Measurements from ENCODE around the gene SLC22A23.

The SLC22A23 gene

DNA sequence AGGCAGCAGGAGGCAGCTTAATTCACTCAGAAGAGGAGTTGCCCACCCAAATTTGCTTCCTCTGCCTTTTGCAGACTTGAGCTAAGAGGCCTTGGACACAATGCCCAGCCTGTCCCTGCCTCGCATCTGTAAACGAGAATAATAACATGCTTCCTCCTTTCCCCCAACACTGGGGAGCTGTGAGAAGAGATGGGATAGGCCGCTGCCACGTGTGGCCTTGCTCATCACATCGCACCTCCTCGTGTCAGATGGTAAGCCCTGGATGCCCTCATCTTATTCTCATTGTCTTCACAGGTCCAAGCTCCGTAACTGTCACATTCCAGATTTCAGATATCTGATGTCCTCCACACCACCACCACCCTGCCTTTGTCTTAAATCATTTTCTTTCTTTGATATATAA, 216.3 kb downstream of the SLC22A23 start:
- H3K4me3 ChIP-seq (ENCODE audit: low read length), result no peak overlapping the region
- TF ChIP-seq, protein P1, sequence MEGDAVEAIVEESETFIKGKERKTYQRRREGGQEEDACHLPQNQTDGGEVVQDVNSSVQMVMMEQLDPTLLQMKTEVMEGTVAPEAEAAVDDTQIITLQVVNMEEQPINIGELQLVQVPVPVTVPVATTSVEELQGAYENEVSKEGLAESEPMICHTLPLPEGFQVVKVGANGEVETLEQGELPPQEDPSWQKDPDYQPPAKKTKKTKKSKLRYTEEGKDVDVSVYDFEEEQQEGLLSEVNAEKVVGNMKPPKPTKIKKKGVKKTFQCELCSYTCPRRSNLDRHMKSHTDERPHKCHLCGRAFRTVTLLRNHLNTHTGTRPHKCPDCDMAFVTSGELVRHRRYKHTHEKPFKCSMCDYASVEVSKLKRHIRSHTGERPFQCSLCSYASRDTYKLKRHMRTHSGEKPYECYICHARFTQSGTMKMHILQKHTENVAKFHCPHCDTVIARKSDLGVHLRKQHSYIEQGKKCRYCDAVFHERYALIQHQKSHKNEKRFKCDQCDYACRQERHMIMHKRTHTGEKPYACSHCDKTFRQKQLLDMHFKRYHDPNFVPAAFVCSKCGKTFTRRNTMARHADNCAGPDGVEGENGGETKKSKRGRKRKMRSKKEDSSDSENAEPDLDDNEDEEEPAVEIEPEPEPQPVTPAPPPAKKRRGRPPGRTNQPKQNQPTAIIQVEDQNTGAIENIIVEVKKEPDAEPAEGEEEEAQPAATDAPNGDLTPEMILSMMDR (conservative IDR thresholded peaks at IDR 0.05; ENCODE audit: low read depth, low read length), result no peak
- DNase-seq (ENCODE audit: low read depth), result no peak

DNA sequence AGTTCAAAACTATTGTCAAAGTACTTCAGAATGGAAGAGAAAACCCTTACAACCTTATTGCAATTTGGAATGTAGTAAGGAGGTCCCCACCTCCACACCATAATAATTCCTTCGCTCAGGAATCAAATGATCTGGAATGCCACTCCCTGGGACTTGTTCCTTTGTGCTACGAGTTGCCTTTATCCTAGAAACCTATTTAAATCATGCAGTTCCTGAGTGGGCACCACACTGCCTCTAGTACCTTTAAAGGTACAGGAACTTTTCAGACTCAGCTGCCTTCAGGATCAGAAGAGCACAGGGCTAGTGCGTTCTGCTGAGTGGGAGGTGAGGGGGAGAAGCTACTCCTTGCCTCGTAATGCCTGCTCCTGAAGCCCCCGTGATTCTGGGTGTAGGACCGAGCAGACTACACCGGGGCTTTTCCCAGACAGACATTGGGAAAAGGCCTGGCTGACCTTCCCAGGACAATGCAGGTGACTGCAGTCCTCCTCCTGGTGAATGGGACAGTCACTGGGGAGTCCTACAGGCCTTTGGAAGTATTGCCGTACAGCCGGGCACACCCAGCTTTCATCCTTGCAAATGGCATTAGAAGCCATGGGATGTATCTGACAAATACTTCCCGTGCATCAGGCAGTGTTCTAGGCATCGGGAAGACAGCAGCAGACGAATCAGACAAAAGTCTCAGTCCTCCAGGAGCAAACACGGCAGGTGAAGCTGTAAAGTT, 217.6 kb downstream of the SLC22A23 start:
- H3K4me3 ChIP-seq (ENCODE audit: low read length), result no peak overlapping the region
- TF ChIP-seq, protein P1 (conservative IDR thresholded peaks at IDR 0.05; ENCODE audit: low read depth, low read length), result peak; percentile 31
- DNase-seq (ENCODE audit: low read depth), result no peak

DNA sequence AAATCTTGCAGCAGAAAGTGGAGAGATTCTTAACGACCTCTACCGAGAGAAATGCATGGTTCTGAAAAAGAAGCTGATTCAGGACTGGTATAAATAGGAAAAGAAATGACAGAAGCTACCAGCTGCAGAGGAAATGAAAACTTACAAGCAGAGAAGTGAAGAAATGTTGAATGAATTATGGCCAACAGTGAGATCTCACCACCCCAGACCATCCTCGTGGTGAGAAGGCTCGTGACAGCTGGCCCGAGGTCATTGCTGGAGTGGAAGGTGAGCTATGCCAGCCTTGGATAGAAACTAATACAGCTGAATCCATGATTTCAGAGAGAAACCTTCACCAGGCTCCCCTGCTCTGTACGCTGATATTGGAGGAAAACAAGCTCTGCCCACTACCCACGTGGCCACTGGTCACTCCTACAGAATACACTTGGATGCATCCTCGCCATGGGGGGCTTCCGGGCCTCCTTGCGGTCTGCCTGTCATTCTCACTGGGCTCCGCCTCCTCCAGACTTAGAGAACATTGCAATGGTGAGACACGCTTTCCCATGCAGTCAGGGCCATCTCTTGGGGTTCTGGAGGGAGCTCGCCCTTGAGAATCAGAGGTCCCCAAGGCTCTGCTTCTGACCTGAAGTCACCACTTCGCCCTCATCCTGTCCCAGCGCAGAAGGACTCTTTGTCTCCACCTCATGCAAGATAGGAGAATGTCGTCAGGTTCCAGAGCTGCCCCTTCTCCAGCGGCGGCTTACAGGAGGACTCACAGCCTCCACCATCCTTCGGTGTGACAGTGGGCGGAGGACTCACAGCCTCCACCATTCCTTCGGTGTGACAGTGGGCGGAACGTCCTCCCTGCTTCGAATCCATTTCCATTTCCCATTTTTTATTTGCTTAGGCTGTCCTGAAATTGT, 218.8 kb downstream of the SLC22A23 start:
- no peak overlapping the region for H3K4me3 ChIP-seq (ENCODE audit: low read length)
- DNase-seq (ENCODE audit: low read depth), result no peak
- TF ChIP-seq, protein P1 (conservative IDR thresholded peaks at IDR 0.05; ENCODE audit: low read depth, low read length), result no peak

DNA sequence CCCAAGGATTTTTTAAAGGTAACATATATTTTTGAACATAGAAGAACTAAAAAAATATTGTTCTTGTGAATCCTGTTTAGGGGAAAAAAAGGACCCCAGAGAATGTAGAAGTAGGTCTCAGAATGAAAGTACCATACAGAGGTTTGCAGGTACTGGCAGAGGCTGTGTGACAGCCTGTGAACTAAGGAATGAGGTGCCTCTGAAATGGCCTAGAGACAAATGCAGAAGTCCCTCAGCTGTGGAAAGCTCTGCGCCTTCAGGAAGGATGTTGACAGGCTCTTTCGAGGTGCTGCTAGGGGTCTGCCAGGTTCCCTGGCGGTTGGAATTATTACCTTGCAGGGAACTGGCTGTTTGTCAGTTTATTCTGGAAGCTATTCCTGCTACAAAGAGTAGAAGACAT, 220.8 kb downstream of the SLC22A23 start:
- TF ChIP-seq, protein P1 (conservative IDR thresholded peaks at IDR 0.05; ENCODE audit: low read depth, low read length), result no peak
- H3K4me3 ChIP-seq (ENCODE audit: low read length), result no peak overlapping the region
- no peak for DNase-seq (ENCODE audit: low read depth)

DNA sequence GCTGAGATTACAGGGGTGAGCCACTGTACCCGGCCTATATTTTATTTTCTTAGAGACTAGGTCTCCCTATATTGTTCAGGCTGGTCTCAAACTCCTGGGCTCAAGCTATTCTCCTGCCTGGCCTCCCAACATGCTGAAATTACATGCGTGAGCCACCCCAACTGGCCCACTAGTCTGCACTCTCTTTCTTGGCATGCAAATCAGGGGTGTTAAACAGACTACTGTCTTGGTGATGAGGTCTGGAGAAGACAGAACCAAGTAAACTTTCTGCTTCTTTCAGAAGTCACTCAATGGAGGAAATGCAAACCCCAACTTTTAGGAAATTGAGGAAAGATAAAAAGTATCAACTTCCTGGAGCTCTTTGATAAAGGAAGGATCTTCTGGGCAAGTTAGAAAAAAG, 221.4 kb downstream of the SLC22A23 start:
- no peak for DNase-seq (ENCODE audit: low read depth)
- H3K4me3 ChIP-seq (ENCODE audit: low read length), result no peak overlapping the region
- TF ChIP-seq, protein P1 (conservative IDR thresholded peaks at IDR 0.05; ENCODE audit: low read depth, low read length), result no peak

DNA sequence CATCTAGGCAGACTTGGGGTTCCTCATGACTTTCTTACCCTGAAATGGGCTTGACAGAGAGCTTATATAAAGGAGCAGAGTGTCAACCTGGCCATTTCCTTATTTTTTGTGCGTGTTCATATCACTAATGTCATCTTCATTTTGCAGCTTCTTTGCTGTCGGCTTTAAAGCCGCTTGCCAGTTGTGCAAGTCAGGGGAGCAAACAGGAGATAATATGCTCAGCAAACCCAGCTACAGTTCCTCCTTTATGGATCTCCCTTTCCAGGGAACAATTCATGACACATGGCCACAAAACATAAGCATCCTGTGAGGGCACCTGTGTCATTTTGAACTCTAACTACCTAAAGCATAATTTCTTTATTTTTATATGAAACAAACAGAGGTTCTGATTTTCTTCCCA, 222.9 kb downstream of the SLC22A23 start:
- DNase-seq (ENCODE audit: low read depth), result no peak
- no peak overlapping the region for H3K4me3 ChIP-seq (ENCODE audit: low read length)
- TF ChIP-seq, protein P1 (conservative IDR thresholded peaks at IDR 0.05; ENCODE audit: low read depth, low read length), result no peak

All from retinal pigment epithelial cell (primary cell).